ENCODE results near the gene MEGF11.

DNA sequence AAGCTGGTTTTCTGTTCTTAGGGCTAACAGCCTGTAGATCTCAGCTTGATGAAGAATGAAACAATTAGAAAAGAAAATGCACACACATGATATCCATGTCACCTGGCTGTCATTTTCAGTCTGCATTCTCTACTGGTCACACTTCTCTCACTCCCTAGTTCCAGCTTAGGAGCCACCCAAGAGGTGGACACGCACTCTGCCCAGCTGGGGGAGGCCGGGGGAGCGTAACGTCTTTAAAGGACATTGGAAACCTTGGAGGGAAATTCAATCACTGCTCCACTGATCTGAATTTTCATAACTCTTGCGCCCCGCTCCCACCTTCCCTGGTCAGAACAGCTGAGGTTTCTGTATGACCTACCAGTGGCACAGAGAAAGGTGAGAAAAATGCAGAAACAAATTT lies 304.5 kb downstream of the MEGF11 start:
- TF ChIP-seq YY1 (IDR thresholded peaks at IDR 0.05; ENCODE audit: insufficient read depth, insufficient read length) (no peak), ZNF274 (IDR thresholded peaks at IDR 0.05; ENCODE audit: low read depth, low read length) (no peak), SUZ12 (IDR thresholded peaks at IDR 0.05; ENCODE audit: extremely low read depth, insufficient read depth, insufficient read length) (no peak)
